Activated CD4-positive, alpha-beta T cell treated with anti-CD3 and anti-CD28 coated beads for 36 hours (primary cell): ENCODE measurements around the gene IFIT1B. TPM values are rescaled to one million over a fixed set of nuclear protein-coding genes. Genes with fewer than 3 reads are reported as not detected.
"Not testable (repeated sequence)": the region's sequence is repeated elsewhere in the genome, so short reads cannot be mapped to it uniquely, and the experiment has no call there.

ENCODE experiments used
- ATAC-seq: fragments of 200-7000 bp; cut with Tn5 transposase; one replicate; pipeline ENCODE4 v1.10.0; 2021; ENCODE audit warnings: mild to moderate bottlenecking, moderate library complexity
- CTCF ChIA-PET: fragments of 350-600 bp; sonication (Branson Sonifier 250); formaldehyde crosslinking; loops from one replicate; lab custom pipeline; 2021; ENCODE audit warnings: antibody characterized with exemption; lab: Charles Lee
- POLR2A ChIA-PET: fragments of 350-600 bp; sonication (Branson Sonifier 250); formaldehyde crosslinking; loops from one replicate; lab custom pipeline; 2021; ENCODE audit warnings: antibody characterized with exemption, inconsistent platforms; lab: Charles Lee
- DNase-seq: peaks from one replicate; pipeline ENCODE4 v3.0.0-alpha.2; 2020
- H3K27ac Mint-ChIP-seq: one replicate; pipeline ENCODE4 v1.8.0; 2021; ENCODE audit warnings: mixed read lengths
- H3K27me3 Mint-ChIP-seq: one replicate; pipeline ENCODE4 v1.8.0; 2021; ENCODE audit warnings: mixed read lengths
- H3K36me3 Mint-ChIP-seq: one replicate; pipeline ENCODE4 v1.8.0; 2021; ENCODE audit warnings: low read depth, mixed read lengths
- H3K4me1 Mint-ChIP-seq: one replicate; pipeline ENCODE4 v1.8.0; 2021; ENCODE audit warnings: mixed read lengths
- H3K4me3 Mint-ChIP-seq: one replicate; pipeline ENCODE4 v1.8.0; 2021; ENCODE audit warnings: mild to moderate bottlenecking, moderate library complexity, mixed read lengths
- H3K9me3 Mint-ChIP-seq: one replicate; pipeline ENCODE4 v1.8.0; 2021; ENCODE audit warnings: low read depth, mixed read lengths
- intact Hi-C, 2 experiments: fragments of 100-400 bp; cut with DNase I in 1 of 2; cut with micrococcal nuclease in 1 of 2; formaldehyde crosslinking; loops; one replicate each; pipeline versions ENCODE4 v1.14.2 to v1.15.1; 2022 to 2024; cut with DNase I, micrococcal nuclease
- total RNA-seq, 2 experiments: library from RNA; stranded (reverse); gene quantifications; one replicate each; pipeline ENCODE4 v1.2.3, GENCODE V29; 2021

The IFIT1B gene
- total RNA-seq, 2 experiments from 2014 or later = not detected

- CTCF ChIA-PET = interaction anchor here (0.6 to 1.2 kb wide), 2 partner anchors 15 to 260 kb away, joined by 3 read pairs; no protein-coding TSS in a partner anchor
- Mint-ChIP-seq H3K4me1 (peaks cover 3% of the 10 kb centered on the region), H3K9me3 (no peaks in the 10 kb centered on the region), H3K4me3 (no peak overlapping the region), H3K27ac (no peak overlapping the region), H3K27me3 (no peaks in the 10 kb centered on the region), H3K36me3 (no peaks in the 10 kb centered on the region)
- ATAC-seq (no peak), DNase-seq (no peak)
- intact Hi-C loops = no loop called here
- POLR2A ChIA-PET = no interaction called here
Measured at GRCh38 chr10:89384474-89385340, 6.9 kb downstream of the IFIT1B start.

- no peak for ATAC-seq
- intact Hi-C loops = no loop called here
Measured at GRCh38 chr10:89388806-89389205, 10.9 kb downstream of the IFIT1B start.

GRCh38 chr10:89389254-89389653 is 11.4 kb downstream of the IFIT1B start:
- H3K27ac Mint-ChIP-seq = no peak overlapping the region
- H3K27me3 Mint-ChIP-seq = no peaks in the 10 kb centered on the region
- ATAC-seq (no peak), DNase-seq (no peak)
- intact Hi-C loops = no loop called here
- CTCF ChIA-PET = interaction anchor here (0.6 to 1.3 kb wide), 2 partner anchors 20 to 305 kb away, joined by 3 to 5 read pairs; no protein-coding TSS in a partner anchor
- no peak overlapping the region for H3K4me3 Mint-ChIP-seq
- no peaks in the 10 kb centered on the region for H3K36me3 Mint-ChIP-seq
- POLR2A ChIA-PET = no interaction called here
- H3K4me1 Mint-ChIP-seq = peaks cover 17% of the 10 kb centered on the region
- H3K9me3 Mint-ChIP-seq = no peaks in the 10 kb centered on the region

More at GRCh38 chr10:89388806-89389205, 10.9 kb downstream of the IFIT1B start:
- no peak for DNase-seq
- Mint-ChIP-seq H3K27me3 (no peaks in the 10 kb centered on the region), H3K4me1 (peaks cover 13% of the 10 kb centered on the region), H3K9me3 (no peaks in the 10 kb centered on the region), H3K4me3 (no peak overlapping the region), H3K27ac (no peak overlapping the region), H3K36me3 (no peaks in the 10 kb centered on the region)
- ChIA-PET POLR2A (no interaction called here), CTCF (interaction anchor here (0.7 to 1.3 kb wide), 2 partner anchors 20 to 42 kb away, joined by 3 to 5 read pairs; no protein-coding TSS in a partner anchor)

- Mint-ChIP-seq H3K36me3 (no peaks in the 10 kb centered on the region), H3K4me3 (no peak overlapping the region), H3K4me1 (peaks cover 24% of the 10 kb centered on the region), H3K27me3 (no peaks in the 10 kb centered on the region), H3K27ac (no peak overlapping the region), H3K9me3 (no peaks in the 10 kb centered on the region)
- DNase-seq = no peak
- ChIA-PET POLR2A (no interaction called here), CTCF (no interaction called here)
- intact Hi-C loops = loop anchor here in 1 of 2 experiments (5.0 kb wide), 1 partner anchor 303 kb away; no protein-coding TSS in a partner anchor
- ATAC-seq = no peak
Measured at GRCh38 chr10:89390476-89391225, 12.8 kb downstream of the IFIT1B start.

- POLR2A ChIA-PET, H3K36me3 Mint-ChIP-seq, DNase-seq, H3K9me3 Mint-ChIP-seq, H3K27me3 Mint-ChIP-seq, H3K27ac Mint-ChIP-seq, CTCF ChIA-PET, H3K4me3 Mint-ChIP-seq, ATAC-seq: not testable (repeated sequence)
- peaks cover 24% of the 10 kb centered on the region for H3K4me1 Mint-ChIP-seq
- intact Hi-C loops = loop anchor here in 1 of 2 experiments (5.0 kb wide), 1 partner anchor 304 kb away; no protein-coding TSS in a partner anchor
Measured at GRCh38 chr10:89391226-89391576, 13.3 kb downstream of the IFIT1B start.

GRCh38 chr10:89391907-89392756 is 14.3 kb downstream of the IFIT1B start, which contains the start of gene IFIT1:
IFIT1 (plus strand) TSS chr10:89392623; CDS start chr10:89392713, 90 bp downstream.
- DNase-seq (peak; percentile 53), ATAC-seq (peak; percentile 87)
- ChIA-PET POLR2A (interaction anchor here (0.7 kb wide), 1 partner anchor 22 kb away, joined by 3 read pairs; the partner anchor contains the start of gene IFIT5), CTCF (interaction anchor here (0.7 to 1.7 kb wide), 13 partner anchors 10 to 458 kb away, joined by 3 to 11 read pairs (median 3); partner anchors contain the start of gene IFIT5)
- no peaks in the 10 kb centered on the region for H3K27me3 Mint-ChIP-seq
- peaks cover 4% of the 10 kb centered on the region for H3K36me3 Mint-ChIP-seq
- peaks cover 27% of the 10 kb centered on the region for H3K4me1 Mint-ChIP-seq
- H3K27ac Mint-ChIP-seq = peak within 1 kb of the TSS; percentile 79
- intact Hi-C loops = loop anchor here (1.0 to 5.0 kb wide), 5 partner anchors 22 to 309 kb away; partner anchors contain the start of genes IFIT5 (in 2 of the 2) and KIF20B (in 1 of the 2)
- peak within 1 kb of the TSS; percentile 72 for H3K4me3 Mint-ChIP-seq
- H3K9me3 Mint-ChIP-seq = no peaks in the 10 kb centered on the region

GRCh38 chr10:89392974-89393373 is 15.1 kb downstream of the IFIT1B start:
- CTCF ChIA-PET = interaction anchor here (0.7 to 1.7 kb wide), 12 partner anchors 10 to 458 kb away, joined by 3 to 11 read pairs (median 3); partner anchors contain the start of gene IFIT5
- H3K27me3 Mint-ChIP-seq = no peaks in the 10 kb centered on the region
- ATAC-seq = peak; percentile 23
- DNase-seq = no peak
- peak overlapping the region; percentile 72 for H3K4me3 Mint-ChIP-seq
- peaks cover 5% of the 10 kb centered on the region for H3K36me3 Mint-ChIP-seq
- intact Hi-C loops = loop anchor here (1.0 to 5.0 kb wide), 5 partner anchors 21 to 308 kb away; partner anchors contain the start of genes IFIT5 (in 2 of the 2) and KIF20B (in 1 of the 2)
- POLR2A ChIA-PET = no interaction called here
- H3K4me1 Mint-ChIP-seq = peaks cover 29% of the 10 kb centered on the region
- no peaks in the 10 kb centered on the region for H3K9me3 Mint-ChIP-seq
- peak overlapping the region; percentile 79 for H3K27ac Mint-ChIP-seq

- POLR2A ChIA-PET = no interaction called here
- H3K4me1 Mint-ChIP-seq = peaks cover 32% of the 10 kb centered on the region
- DNase-seq (no peak), ATAC-seq (no peak)
- intact Hi-C loops = loop anchor here (2.0 to 5.0 kb wide), 2 partner anchors 21 to 307 kb away; partner anchors contain the start of gene IFIT5 (in 1 of the 2)
- CTCF ChIA-PET = interaction anchor here (0.7 to 1.5 kb wide), 2 partner anchors 18 to 177 kb away, joined by 3 to 5 read pairs; no protein-coding TSS in a partner anchor
- H3K9me3 Mint-ChIP-seq = no peaks in the 10 kb centered on the region
- H3K27me3 Mint-ChIP-seq = no peaks in the 10 kb centered on the region
- H3K4me3 Mint-ChIP-seq = no peak overlapping the region
- no peak overlapping the region for H3K27ac Mint-ChIP-seq
- peaks cover 8% of the 10 kb centered on the region for H3K36me3 Mint-ChIP-seq
Measured at GRCh38 chr10:89393898-89394297, 16.0 kb downstream of the IFIT1B start.

GRCh38 chr10:89395141-89395540 is 17.3 kb downstream of the IFIT1B start:
- POLR2A ChIA-PET = no interaction called here
- Mint-ChIP-seq H3K36me3 (peaks cover 10% of the 10 kb centered on the region), H3K27ac (no peak overlapping the region), H3K9me3 (no peaks in the 10 kb centered on the region), H3K27me3 (no peaks in the 10 kb centered on the region), H3K4me3 (no peak overlapping the region), H3K4me1 (peaks cover 35% of the 10 kb centered on the region)
- intact Hi-C loops = no loop called here
- DNase-seq (no peak), ATAC-seq (no peak)
- CTCF ChIA-PET = interaction anchor here (0.7 kb wide), 1 partner anchor 71 kb away, joined by 4 read pairs; no protein-coding TSS in a partner anchor

- peaks cover 24% of the 10 kb centered on the region for H3K4me1 Mint-ChIP-seq
- peak; percentile 36 for ATAC-seq
- POLR2A ChIA-PET = no interaction called here
- H3K9me3 Mint-ChIP-seq = no peaks in the 10 kb centered on the region
- H3K27me3 Mint-ChIP-seq = no peaks in the 10 kb centered on the region
- H3K36me3 Mint-ChIP-seq = peaks cover 13% of the 10 kb centered on the region
- CTCF ChIA-PET = interaction anchor here (0.6 kb wide), 1 partner anchor 21 kb away, joined by 3 read pairs; no protein-coding TSS in a partner anchor
- intact Hi-C loops = no loop called here
- no peak overlapping the region for H3K4me3 Mint-ChIP-seq
- DNase-seq = no peak
- H3K27ac Mint-ChIP-seq = no peak overlapping the region
Measured at GRCh38 chr10:89398003-89398749, 20.3 kb downstream of the IFIT1B start.
